Mesenteric fat pad (tissue), 1 donor: ENCODE data around the gene HTR7. TPM values are rescaled to one million over a fixed set of nuclear protein-coding genes. Genes with fewer than 3 reads are reported as not detected.
"Not testable (repeated sequence)": the region's sequence is repeated elsewhere in the genome, so short reads cannot be mapped to it uniquely, and the experiment has no call there.

ENCODE experiments used
- DNase-seq: peaks from one replicate; pipeline ENCODE4 v3.0.0-alpha.2; 2020; ENCODE audit warnings: low spot score
- long read RNA-seq: library from polyadenylated mRNA; unstranded; transcript quantifications from one replicate; pipeline ENCODE4 v2.0.0, GENCODE V29; 2020
- total RNA-seq: library from RNA; stranded (reverse); fragmentation: NEBNext Ultra II Directional; extraction: Animal tissue kit (Norgen Biotek cat#: 25700); gene quantifications from one replicate; pipeline ENCODE4 v1.2.1, GENCODE V29; 2021
- donor health status: DM: yes; HTN: yes; CAD: no.

The HTR7 gene
- total RNA-seq: 0.74 TPM
- long read RNA-seq: 0 reads

- no peak for DNase-seq
These were observed at the start of gene HTR7 for GRCh38 chr10:90857635-90858460. TSS of gene HTR7 (minus strand) at chr10:90858039. CDS start at chr10:90857671, 368 bp downstream.

- DNase-seq: no peak
These were observed 48.8 kb upstream of the HTR7 start for GRCh38 chr10:90906596-90906995.

DNA sequence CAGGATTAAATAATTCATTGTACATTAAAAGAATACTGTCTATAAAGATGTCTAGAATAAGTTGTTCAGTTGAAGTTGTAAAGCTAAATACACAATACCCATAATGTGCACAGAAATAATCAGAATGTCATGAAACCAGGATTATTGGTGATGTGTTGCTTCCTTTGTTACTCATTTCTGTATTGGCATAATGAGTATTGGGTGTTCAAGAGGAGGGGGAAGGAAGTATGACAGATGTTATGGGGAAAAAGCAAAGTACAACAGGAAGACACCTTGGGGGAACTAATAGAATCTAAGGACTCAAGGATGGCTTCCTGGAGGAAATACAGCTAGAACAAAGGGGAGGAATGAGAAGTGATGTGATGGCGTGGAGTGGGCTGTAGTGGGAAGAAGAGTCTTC is 48.1 kb upstream of the HTR7 start:
- no peak for DNase-seq

GRCh38 chr10:90896916-90897315 is 39.1 kb upstream of the HTR7 start:
- not testable (repeated sequence) for DNase-seq

GRCh38 chr10:90893190-90893589 is 35.4 kb upstream of the HTR7 start:
- DNase-seq: no peak

DNA sequence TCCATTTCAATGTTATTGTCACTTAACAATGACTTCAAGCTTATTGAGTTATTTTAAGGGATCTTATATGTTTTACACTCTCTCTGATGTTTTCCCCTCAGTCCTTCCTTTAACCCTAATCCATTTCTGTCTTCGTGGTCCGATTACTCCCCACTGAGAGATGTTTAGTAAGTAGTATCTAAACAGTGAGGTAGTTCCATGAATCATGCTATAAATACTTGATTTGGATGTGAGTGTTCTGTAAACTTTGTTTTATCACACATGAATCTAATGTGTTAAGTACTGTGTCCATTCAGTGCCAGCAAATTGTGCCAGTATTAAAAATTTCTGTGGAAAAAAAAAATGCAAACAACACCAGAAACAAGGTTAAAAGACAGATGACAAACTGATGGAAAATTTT is 32.5 kb upstream of the HTR7 start:
- no peak for DNase-seq

DNA sequence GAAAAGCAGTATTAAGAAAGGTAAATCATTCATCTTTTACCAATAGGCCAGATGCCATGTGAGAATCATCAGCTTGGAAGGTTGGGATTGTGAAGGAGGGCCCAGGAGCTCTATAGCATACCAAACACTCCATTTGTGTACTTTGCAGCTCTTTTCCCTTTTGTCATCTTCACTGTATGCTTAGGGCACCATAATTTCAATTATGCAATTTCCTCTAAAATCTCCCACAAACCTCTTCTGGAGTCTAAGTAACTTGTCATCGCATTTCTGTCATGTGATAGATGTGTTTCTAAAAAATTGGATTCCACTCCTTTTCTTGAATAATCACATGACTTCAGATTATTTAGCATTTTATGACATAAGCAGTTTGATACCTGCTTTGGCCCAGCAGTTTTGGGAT is 31.8 kb upstream of the HTR7 start:
- no peak for DNase-seq

GRCh38 chr10:90888387-90888786 is 30.5 kb upstream of the HTR7 start:
- no peak for DNase-seq

DNA sequence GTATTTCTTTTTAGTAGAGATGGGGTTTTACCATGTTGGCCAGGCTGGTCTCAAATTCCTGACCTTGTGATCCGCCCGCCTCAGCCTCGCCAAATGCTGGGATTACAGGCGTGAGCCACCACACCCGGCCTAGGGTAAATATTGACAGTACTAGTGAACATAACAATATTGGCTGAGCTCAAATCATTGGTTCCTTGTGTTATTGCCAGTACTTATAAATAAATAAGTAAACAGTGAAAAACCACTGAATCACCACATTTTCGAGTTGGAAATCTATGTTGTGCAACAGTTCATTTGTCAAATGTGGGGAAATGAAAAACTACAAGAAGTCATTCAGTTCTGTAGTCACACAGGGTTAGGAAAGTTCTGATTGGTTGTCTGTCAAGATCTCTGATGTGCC is 29.7 kb upstream of the HTR7 start:
- DNase-seq: no peak

- no peak for DNase-seq
These were observed 27.3 kb upstream of the HTR7 start for GRCh38 chr10:90885176-90885575.

DNA sequence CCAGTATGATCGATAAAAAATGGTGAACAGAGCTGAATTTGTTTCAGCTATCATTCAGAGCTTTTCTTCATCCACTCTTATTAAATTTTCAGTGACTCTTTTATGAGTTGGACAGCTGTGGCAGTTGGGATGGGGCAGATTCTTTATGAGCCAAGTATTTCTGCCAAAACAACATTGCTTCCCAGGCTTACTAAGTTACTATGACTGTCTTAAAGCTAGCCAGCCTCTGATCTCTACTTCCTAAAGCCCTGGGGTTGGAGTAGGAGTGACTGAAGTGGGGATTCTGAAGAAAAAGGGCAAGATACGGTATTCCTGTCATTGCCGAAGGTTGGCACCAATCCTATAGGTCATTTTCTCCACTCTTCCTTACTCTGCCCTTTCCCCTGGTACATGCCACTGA is 26.6 kb upstream of the HTR7 start:
- no peak for DNase-seq

DNA sequence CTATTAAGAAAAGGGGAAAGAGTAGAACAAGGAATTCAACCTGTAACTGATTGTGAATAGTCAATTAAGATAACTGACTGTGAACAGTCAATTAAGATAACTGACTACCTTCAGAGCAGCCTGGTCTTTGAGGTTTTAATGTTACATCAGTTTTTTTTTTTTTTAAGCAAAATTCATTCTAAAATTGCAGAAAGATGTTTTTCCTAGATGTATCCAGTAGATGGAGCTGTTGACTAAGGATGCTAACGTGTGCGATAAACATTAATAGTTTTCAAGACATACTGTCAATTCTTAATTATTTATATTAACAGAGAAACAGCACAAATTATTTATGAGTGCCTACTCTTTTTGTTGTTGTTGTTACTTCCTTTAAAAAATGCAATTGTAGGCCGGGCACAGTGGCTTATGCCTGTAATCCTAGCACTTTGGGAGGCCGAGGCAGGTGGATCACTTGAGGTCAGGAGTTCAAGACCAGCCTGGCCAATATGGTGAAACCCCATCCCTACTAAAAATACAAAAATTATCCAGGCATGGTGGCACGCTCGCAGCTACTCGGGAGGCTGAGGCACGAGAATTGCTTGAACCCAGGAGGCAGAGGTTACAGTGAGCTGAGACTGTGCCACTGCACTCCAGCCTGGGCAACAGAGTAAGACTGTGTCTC is 22.4 kb upstream of the HTR7 start:
- not testable (repeated sequence) for DNase-seq

DNA sequence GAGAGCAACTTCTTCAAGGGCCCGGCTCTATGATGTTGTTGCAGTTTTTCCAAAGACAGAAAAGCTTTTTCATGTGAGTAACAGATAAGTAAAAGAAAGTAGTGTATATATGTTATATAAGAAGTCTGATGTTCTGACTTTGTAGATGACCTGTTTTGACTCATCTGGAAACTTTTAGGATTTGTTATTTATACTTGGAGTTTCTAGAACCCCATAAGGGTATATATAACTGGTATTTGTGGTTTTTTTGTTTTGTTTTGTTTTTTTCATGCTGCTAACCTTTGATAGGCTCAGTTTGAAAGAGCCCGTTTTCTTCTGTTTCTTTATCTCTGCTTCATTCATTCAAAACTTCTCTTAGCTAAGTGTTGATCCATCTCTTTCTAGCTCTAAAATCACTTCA is 21.2 kb upstream of the HTR7 start:
- DNase-seq: no peak

GRCh38 chr10:90872648-90873020 is 14.8 kb upstream of the HTR7 start:
- no peak for DNase-seq

DNA sequence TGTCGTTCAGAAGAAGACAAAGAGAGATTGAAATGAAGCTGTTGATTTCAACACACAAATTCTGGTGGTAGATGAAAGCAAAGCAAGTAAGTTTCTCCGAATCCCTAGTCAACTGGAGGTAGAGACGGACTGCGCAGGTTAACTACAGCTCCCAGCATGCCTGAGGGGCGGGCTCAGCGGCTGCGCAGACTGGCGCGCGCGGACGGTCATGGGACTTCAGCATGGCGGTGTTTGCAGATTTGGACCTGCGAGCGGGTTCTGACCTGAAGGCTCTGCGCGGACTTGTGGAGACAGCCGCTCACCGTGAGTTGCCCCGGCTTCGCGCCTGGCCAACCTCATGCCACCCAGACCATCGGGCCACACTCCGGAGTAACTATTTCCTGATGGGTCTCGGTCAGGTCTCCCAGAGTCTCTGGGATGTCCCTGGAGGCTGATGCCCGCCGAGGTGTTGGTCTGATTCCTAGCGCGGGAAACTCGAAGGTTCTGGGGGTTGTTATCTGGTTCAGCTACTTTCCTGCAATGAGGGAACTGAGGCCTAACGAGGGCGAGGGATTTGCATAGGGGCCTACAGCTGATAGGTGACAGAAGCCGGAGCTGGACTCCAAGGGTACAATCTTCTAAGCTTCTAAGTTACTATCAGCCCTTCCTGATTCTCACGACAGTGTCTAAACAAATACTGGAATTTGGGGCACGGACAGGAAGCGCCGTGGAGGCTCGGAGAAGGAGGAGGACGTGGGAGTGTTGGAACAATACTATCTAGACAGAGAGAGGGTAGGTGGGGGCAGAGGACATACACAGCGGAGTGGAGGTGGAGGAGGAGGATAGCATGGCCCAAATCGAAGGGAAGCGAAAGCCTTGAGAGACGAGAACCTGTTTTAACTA is 14.2 kb upstream of the HTR7 start, which contains the start of gene RPP30:
Gene RPP30, plus strand, starts transcription at position 209 of the 882 bp plus-strand sequence. Its CDS starts 13 bp downstream, at position 222.
- DNase-seq: peak; percentile 94

DNA sequence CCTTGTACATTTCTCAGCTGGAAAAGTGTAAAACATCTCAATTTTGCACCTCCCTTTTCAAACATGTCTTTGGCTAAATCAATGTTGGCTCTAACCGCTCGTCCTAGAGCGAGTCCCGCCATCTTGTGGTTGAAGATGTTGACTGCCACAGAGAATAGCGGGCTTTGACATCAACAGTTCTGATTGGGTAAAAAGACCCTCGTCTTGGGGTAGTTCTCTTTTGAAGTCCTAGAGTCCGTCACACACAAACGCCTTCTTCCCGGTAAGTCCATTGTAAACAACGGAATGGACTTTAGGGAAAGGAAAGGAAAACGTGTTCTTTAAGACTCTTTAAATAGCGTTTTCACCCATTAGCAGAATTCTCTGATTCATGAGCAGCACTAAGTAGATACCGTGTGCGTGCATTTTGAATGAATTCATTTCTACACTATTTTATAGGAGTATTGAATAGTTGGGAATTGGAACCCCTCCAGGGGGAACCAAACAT is 13.5 kb upstream of the HTR7 start:
- DNase-seq: no peak

DNA sequence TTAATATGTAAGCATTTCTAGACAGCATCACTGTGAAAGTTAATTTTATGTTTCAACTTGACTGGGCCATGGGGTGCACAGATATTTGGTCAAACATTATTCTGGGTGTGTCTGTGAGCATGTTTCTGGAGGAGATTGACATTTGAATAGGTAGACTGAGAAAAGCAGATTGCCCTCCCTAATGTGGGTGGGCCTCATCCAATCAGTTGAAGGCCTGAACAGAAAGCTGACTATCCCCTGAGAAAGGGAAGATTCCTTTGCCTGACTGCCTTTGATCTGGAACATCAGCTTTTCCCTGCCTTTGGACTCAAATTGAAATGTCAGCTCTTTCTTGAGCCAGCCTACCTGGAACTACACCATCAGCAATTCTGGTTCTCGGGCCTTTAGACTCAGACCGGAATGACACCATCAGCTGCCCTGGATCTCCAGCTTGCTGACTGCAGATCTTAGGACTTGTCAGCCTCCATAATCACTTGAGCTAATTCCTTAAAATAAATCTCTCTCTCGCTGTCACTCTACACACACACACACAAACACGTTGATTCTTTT is 8.3 kb upstream of the HTR7 start:
- DNase-seq: no peak

DNA sequence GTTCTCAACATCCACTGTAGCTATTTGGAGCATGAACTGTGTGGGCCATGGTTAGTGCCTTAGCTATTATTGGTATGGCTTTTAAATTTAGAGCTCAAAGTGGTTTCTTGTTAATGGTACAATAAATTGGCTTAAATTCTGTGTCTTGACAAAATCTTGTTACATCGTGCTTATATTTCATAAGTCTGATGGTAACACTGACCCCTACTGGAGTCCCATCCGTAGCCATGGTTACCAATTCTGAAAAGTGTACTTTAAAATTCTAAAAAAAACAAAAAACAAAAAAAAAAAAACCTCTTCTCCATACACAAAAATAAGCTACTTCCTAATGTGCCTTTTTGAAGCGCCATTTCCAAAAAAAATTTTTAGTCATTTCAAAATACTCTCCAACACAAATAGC is 7.6 kb upstream of the HTR7 start:
- no peak for DNase-seq

- no peak for DNase-seq
These were observed 5.2 kb upstream of the HTR7 start for GRCh38 chr10:90862908-90863514.

GRCh38 chr10:90860790-90861189 is 3.0 kb upstream of the HTR7 start:
- DNase-seq: no peak

- no peak for DNase-seq
These were observed 1.5 kb upstream of the HTR7 start for GRCh38 chr10:90859321-90859751.
